Measurements from ENCODE around the gene SELENOH. TPM values are rescaled to one million over a fixed set of nuclear protein-coding genes. Genes with fewer than 3 reads are reported as not detected.
A peak's percentile ranks its signal among the peaks of the same experiment; 100 is the strongest.

Gene SELENOH
- total RNA-seq, 1 donor from 2014 or later = 120 TPM

GRCh38 chr11:57742087-57742452, 779 bp downstream of the SELENOH start:
- intact Hi-C loops (cut with DNase I) = loop anchor here (10.0 kb wide), 1 partner anchor 53 kb away; no protein-coding TSS in a partner anchor
- peak overlapping the region; percentile 71 to 88 for H3K4me3 ChIP-seq
- no peaks in the 10 kb centered on the region for H3K9me3 ChIP-seq
- peaks cover 0 to 41% of the 10 kb centered on the region in 2 donors for H3K36me3 ChIP-seq
- TF ChIP-seq CTCF (IDR thresholded peaks at IDR 0.05) (no peak), POLR2A (IDR thresholded peaks at IDR 0.05) (no peak), POLR2AphosphoS5 (IDR thresholded peaks at IDR 0.05; ENCODE audit: insufficient read depth in 1 of 2, low read depth in 1 of 2) (no peak)
- H3K4me1 ChIP-seq = peaks cover 20% of the 10 kb centered on the region
- DNase-seq (ENCODE audit: extremely low spot score in 2 of 2) = no peak
- no peaks in the 10 kb centered on the region for H3K27me3 ChIP-seq
- peak overlapping the region; percentile 86 for H3K27ac ChIP-seq

GRCh38 chr11:57744357-57744756, 3.1 kb downstream of the SELENOH start:
- DNase-seq (ENCODE audit: extremely low spot score in 2 of 2) = no peak
- Histone ChIP-seq H3K27ac (no peak overlapping the region), H3K9me3 (no peaks in the 10 kb centered on the region), H3K27me3 (no peaks in the 10 kb centered on the region), H3K4me1 (peaks cover 20% of the 10 kb centered on the region), H3K36me3 (peaks cover 0 to 24% of the 10 kb centered on the region in 2 donors), H3K4me3 (no peak overlapping the region)
- intact Hi-C loops (cut with DNase I) = loop anchor here (10.0 kb wide), 1 partner anchor 50 kb away; no protein-coding TSS in a partner anchor
- no peak for TF ChIP-seq CTCF (IDR thresholded peaks at IDR 0.05)
- TF ChIP-seq POLR2A (IDR thresholded peaks at IDR 0.05) = no peak
- TF ChIP-seq POLR2AphosphoS5 (IDR thresholded peaks at IDR 0.05; ENCODE audit: insufficient read depth in 1 of 2, low read depth in 1 of 2) = no peak

- TF ChIP-seq CTCF (IDR thresholded peaks at IDR 0.05) = no peak
- no peak for TF ChIP-seq POLR2A (IDR thresholded peaks at IDR 0.05)
- no peak for TF ChIP-seq POLR2AphosphoS5 (IDR thresholded peaks at IDR 0.05; ENCODE audit: insufficient read depth in 1 of 2, low read depth in 1 of 2)
- H3K27ac ChIP-seq = no peak overlapping the region
- no peaks in the 10 kb centered on the region for H3K27me3 ChIP-seq
- no peak for DNase-seq (ENCODE audit: extremely low spot score in 2 of 2)
- H3K4me3 ChIP-seq = no peak overlapping the region
- intact Hi-C loops (cut with DNase I) = loop anchor here (10.0 kb wide), 1 partner anchor 50 kb away; no protein-coding TSS in a partner anchor
- H3K9me3 ChIP-seq = no peaks in the 10 kb centered on the region
- peaks cover 20% of the 10 kb centered on the region for H3K4me1 ChIP-seq
- peaks cover 0 to 24% of the 10 kb centered on the region in 2 donors for H3K36me3 ChIP-seq
Measured at GRCh38 chr11:57745206-57745605, 3.9 kb downstream of the SELENOH start.

GRCh38 chr11:57746920-57747319, 5.6 kb downstream of the SELENOH start:
- TF ChIP-seq POLR2A (IDR thresholded peaks at IDR 0.05) (no peak), POLR2AphosphoS5 (IDR thresholded peaks at IDR 0.05; ENCODE audit: insufficient read depth in 1 of 2, low read depth in 1 of 2) (no peak), CTCF (IDR thresholded peaks at IDR 0.05) (no peak)
- Histone ChIP-seq H3K36me3 (peaks cover 0 to 24% of the 10 kb centered on the region in 2 donors), H3K4me1 (peaks cover 13% of the 10 kb centered on the region), H3K4me3 (no peak overlapping the region), H3K27me3 (no peaks in the 10 kb centered on the region), H3K9me3 (no peaks in the 10 kb centered on the region), H3K27ac (no peak overlapping the region)
- DNase-seq (ENCODE audit: extremely low spot score in 2 of 2) = no peak
- intact Hi-C loops (cut with DNase I) = loop anchor here (10.0 kb wide), 1 partner anchor 48 kb away; no protein-coding TSS in a partner anchor

- H3K27me3 ChIP-seq = no peaks in the 10 kb centered on the region
- no peaks in the 10 kb centered on the region for H3K36me3 ChIP-seq
- intact Hi-C loops (cut with DNase I) = no loop called here
- no peaks in the 10 kb centered on the region for H3K9me3 ChIP-seq
- H3K4me3 ChIP-seq = no peak overlapping the region
- no peak overlapping the region for H3K27ac ChIP-seq
- no peaks in the 10 kb centered on the region for H3K4me1 ChIP-seq
- TF ChIP-seq POLR2AphosphoS5 (IDR thresholded peaks at IDR 0.05; ENCODE audit: insufficient read depth in 1 of 2, low read depth in 1 of 2) = no peak
- no peak for TF ChIP-seq CTCF (IDR thresholded peaks at IDR 0.05)
- TF ChIP-seq POLR2A (IDR thresholded peaks at IDR 0.05) = no peak
- no peak for DNase-seq (ENCODE audit: extremely low spot score in 2 of 2)
Measured at GRCh38 chr11:57751176-57751575, 9.9 kb downstream of the SELENOH start.
